B cell (primary cell): Measurements from ENCODE around the gene CTSG. TPM values are rescaled to one million over a fixed set of nuclear protein-coding genes. Genes with fewer than 3 reads are reported as not detected.

Experiments used
- ATAC-seq: fragments of 200-7000 bp; cut with Tn5 transposase; one replicate; pipeline ENCODE4 v1.10.0; 2021; ENCODE audit warnings: low read depth, mild to moderate bottlenecking, moderate number of reproducible peaks, moderate library complexity
- CTCF ChIA-PET: fragments of 350-600 bp; sonication (Branson Sonifier 250); formaldehyde crosslinking; loops from one replicate; lab custom pipeline; 2021; ENCODE audit warnings: antibody characterized with exemption, inconsistent platforms; lab: Charles Lee
- POLR2A ChIA-PET: fragments of 350-600 bp; sonication (Branson Sonifier 250); formaldehyde crosslinking; loops from one replicate; lab custom pipeline; 2021; ENCODE audit warnings: antibody characterized with exemption; lab: Charles Lee
- DNase-seq: peaks from one replicate; pipeline ENCODE4 v3.0.0; 2013
- H2AFZ ChIP-seq: 2 replicates; pipeline ENCODE4 v1.6.1; 2012; ENCODE audit warnings: mild to moderate bottlenecking, low read depth, low read length; ENCODE audit not compliant: insufficient read depth, poor library complexity, severe bottlenecking
- H3K27ac ChIP-seq, 2 donors: 1 replicate in 1 of 2; 2 replicates in 1 of 2; pipeline ENCODE4 v1.5.1; 2012 to 2013; ENCODE audit warnings: low read length in 2 of 2, mild to moderate bottlenecking in 2 of 2, moderate library complexity in 1 of 2
- H3K27me3 ChIP-seq, 4 experiments: fragments of 200-600 bp in 1 of 4; sonication (generic) in 1 of 4; replicated peaks in 1 of 4; 1 replicate in 2 of 4; 2 replicates in 2 of 4; pipeline versions ENCODE4 v1.6.1 to v1.7.0; 2013 to 2016; ENCODE audit warnings: low read length in 3 of 4, mild to moderate bottlenecking in 2 of 4, mixed read lengths in 1 of 4, moderate library complexity in 1 of 4; ENCODE audit not compliant: insufficient read depth in 4 of 4, control insufficient read depth in 3 of 4; ENCODE audit errors: control extremely low read depth in 1 of 4
- H3K36me3 ChIP-seq, 2 experiments: replicated peaks in 1 of 2; 1 replicate in 1 of 2; 2 replicates in 1 of 2; pipeline versions ENCODE4 v1.6.1 to v1.7.1; 2013; ENCODE audit warnings: low read length in 1 of 2; ENCODE audit not compliant: insufficient read depth in 2 of 2, control insufficient read depth in 1 of 2; ENCODE audit errors: control extremely low read depth in 1 of 2, extremely low read depth in 1 of 2
- H3K4me1 ChIP-seq, 2 donors: fragments of 200-600 bp in 1 of 2; sonication (generic) in 1 of 2; 1 replicate in 1 of 2; 2 replicates in 1 of 2; pipeline versions ENCODE4 v1.5.1 to v1.6.1; 2013 to 2017; ENCODE audit warnings: low read length in 2 of 2; ENCODE audit not compliant: control insufficient read depth in 2 of 2, insufficient read depth in 2 of 2
- H3K4me2 ChIP-seq: replicated peaks from 2 replicates; pipeline ENCODE3; 2012; ENCODE audit warnings: mild to moderate bottlenecking, low read depth, low read length; ENCODE audit not compliant: poor library complexity, severe bottlenecking
- H3K4me3 ChIP-seq, 5 experiments: fragments of 200-600 bp in 1 of 5; sonication (generic) in 1 of 5; 1 replicate in 3 of 5; 2 replicates in 2 of 5; pipeline versions ENCODE4 v1.5.1 to v1.7.0; 2011 to 2016; ENCODE audit warnings: low read length in 4 of 5, mild to moderate bottlenecking in 4 of 5, low read depth in 2 of 5, control low read depth in 1 of 5, moderate library complexity in 1 of 5; ENCODE audit not compliant: insufficient read depth in 1 of 5; ENCODE audit errors: control extremely low read depth in 1 of 5, extremely low read depth in 1 of 5
- H3K79me2 ChIP-seq: fragments of 200-600 bp; sonication (generic); one replicate; pipeline ENCODE4 v1.6.0; 2016; ENCODE audit warnings: low read length; ENCODE audit not compliant: control insufficient read depth, insufficient read depth
- H3K9ac ChIP-seq: fragments of 200-600 bp; sonication (generic); 2 replicates; pipeline ENCODE4 v1.6.1; 2017; ENCODE audit warnings: mild to moderate bottlenecking, low read length, moderate library complexity
- H3K9me3 ChIP-seq, 3 donors: one replicate each; pipeline versions ENCODE4 v1.6.1 to v1.7.1; 2013; ENCODE audit warnings: low read length in 2 of 3; ENCODE audit not compliant: control insufficient read depth in 2 of 3, insufficient read depth in 1 of 3; ENCODE audit errors: control extremely low read depth in 1 of 3
- H4K20me1 ChIP-seq: 2 replicates; pipeline ENCODE4 v1.6.0; 2012; ENCODE audit warnings: mild to moderate bottlenecking, low read length; ENCODE audit not compliant: insufficient read depth, control insufficient read depth, poor library complexity, severe bottlenecking
- H3K27ac Mint-ChIP-seq: one replicate; pipeline ENCODE4 v1.8.0; 2021; ENCODE audit warnings: mixed read lengths
- H3K27me3 Mint-ChIP-seq: one replicate; pipeline ENCODE4 v1.8.0; 2021; ENCODE audit warnings: mixed read lengths
- H3K4me1 Mint-ChIP-seq: one replicate; pipeline ENCODE4 v1.8.0; 2021; ENCODE audit warnings: mixed read lengths
- H3K4me3 Mint-ChIP-seq: one replicate; pipeline ENCODE4 v1.8.0; 2021; ENCODE audit warnings: mixed read lengths
- H3K9me3 Mint-ChIP-seq: one replicate; pipeline ENCODE4 v1.8.0; 2022; ENCODE audit warnings: mixed read lengths; ENCODE audit not compliant: insufficient read depth
- CTCF ChIP-seq: fragments of 200-600 bp; IDR thresholded peaks from one replicate; pipeline ENCODE4 v1.8.0; 2022; ENCODE audit warnings: antibody characterized with exemption, mild to moderate bottlenecking
- EZH2 ChIP-seq: IDR thresholded peaks from 2 replicates; pipeline ENCODE4 v1.6.1; 2012; ENCODE audit warnings: borderline replicate concordance, low read depth, mild to moderate bottlenecking, moderate library complexity, low read length; ENCODE audit not compliant: insufficient read depth, poor library complexity, severe bottlenecking
- WGBS: methylation state at CpG from one replicate; pipeline ENCODE4 v1.1.5; 2013; ENCODE audit warnings: missing lambda C conversion rate; ENCODE audit not compliant: insufficient coverage; 5-methylcytosine and 5-hydroxymethylcytosine counted together
- intact Hi-C: fragments of 100-400 bp; cut with micrococcal nuclease; formaldehyde crosslinking; loops from one replicate; pipeline ENCODE4 v1.10.0; 2022
- polyA minus RNA-seq: library from RNA; depleted of rRNA, polyadenylated mRNA; stranded (reverse); fragments of >200 nt; gene quantifications from 2 replicates; pipeline ENCODE4 v1.2.3, GENCODE V29; 2012
- polyA plus RNA-seq: library from polyadenylated mRNA; depleted of rRNA; stranded (reverse); fragments of >200 nt; gene quantifications from 2 replicates; pipeline ENCODE4 v1.2.3, GENCODE V29; 2012
- total RNA-seq, 2 donors: library from RNA; stranded (reverse); fragments of 120-200 nt in 1 of 2; gene quantifications; 1 replicate in 1 of 2; 2 replicates in 1 of 2; pipeline versions ENCODE4 v1.2.3 to v1.2.4, GENCODE V29; 2013 to 2022

The CTSG gene
- not detected in 2 replicates for total RNA-seq
- 0.49 TPM for total RNA-seq (2013)
- not detected in 2 replicates for polyA plus RNA-seq
- polyA minus RNA-seq, result not detected in 2 replicates

GRCh38 chr14:24576182-24576581 lies at the start of gene CTSG:
CTSG (minus strand) TSS chr14:24576250; CDS start chr14:24576223, 27 bp downstream.
- no peak within 1 kb of the TSS for H3K4me3 Mint-ChIP-seq
- DNase-seq, result no peak
- H4K20me1 ChIP-seq, result no peaks in the 10 kb centered on the region
- no peaks in the 10 kb centered on the region for H3K36me3 ChIP-seq
- CTCF ChIA-PET, result no interaction called here
- intact Hi-C loops, result no loop called here
- WGBS, result 6% methylated on average over 3 of the region's 3 CpGs
- H3K9ac ChIP-seq, result no peak within 1 kb of the TSS
- TF ChIP-seq CTCF (no peak), EZH2 (no peak)
- no peaks in the 10 kb centered on the region for H3K9me3 Mint-ChIP-seq
- peaks cover 0 to 4% (median 0%) of the 10 kb centered on the region in 4 experiments for H3K27me3 ChIP-seq
- ATAC-seq, result no peak
- POLR2A ChIA-PET, result no interaction called here
- H3K4me3 ChIP-seq, result no peak within 1 kb of the TSS
- H3K79me2 ChIP-seq, result no peaks in the 10 kb centered on the region
- no peak within 1 kb of the TSS for H2AFZ ChIP-seq
- H3K4me1 Mint-ChIP-seq, result no peaks in the 10 kb centered on the region
- peaks cover 26% of the 10 kb centered on the region for H3K27me3 Mint-ChIP-seq
- no peaks in the 10 kb centered on the region for H3K9me3 ChIP-seq
- H3K4me1 ChIP-seq, result no peaks in the 10 kb centered on the region
- no peak within 1 kb of the TSS for H3K4me2 ChIP-seq
- no peak within 1 kb of the TSS for H3K27ac ChIP-seq
- no peak within 1 kb of the TSS for H3K27ac Mint-ChIP-seq

- no peak overlapping the region for H3K4me3 ChIP-seq
Observed at GRCh38 chr14:24613747-24614146, 37.7 kb upstream of the CTSG start.

More at GRCh38 chr14:24613747-24614146, 37.7 kb upstream of the CTSG start:
- intact Hi-C loops, result no loop called here
- ChIA-PET POLR2A (no interaction called here), CTCF (no interaction called here)
- Histone ChIP-seq H2AFZ (no peak overlapping the region), H3K4me1 (no peaks in the 10 kb centered on the region), H3K4me2 (no peak overlapping the region), H3K9me3 (no peaks in the 10 kb centered on the region), H3K79me2 (no peaks in the 10 kb centered on the region), H3K27me3 (no peaks in the 10 kb centered on the region), H3K9ac (no peak overlapping the region), H3K27ac (no peak overlapping the region), H4K20me1 (no peaks in the 10 kb centered on the region), H3K36me3 (no peaks in the 10 kb centered on the region)
- Mint-ChIP-seq H3K4me1 (peaks cover 17% of the 10 kb centered on the region), H3K27ac (no peak overlapping the region), H3K27me3 (peaks cover 4% of the 10 kb centered on the region), H3K9me3 (no peaks in the 10 kb centered on the region), H3K4me3 (no peak overlapping the region)
- no peak for TF ChIP-seq EZH2
- TF ChIP-seq CTCF, result no peak
- ATAC-seq (no peak), DNase-seq (no peak)
- no CpG with 5 or more reads among the region's 2 CpGs for WGBS
